WTC11 (cell line): ENCODE data around the gene CADM1. TPM values are rescaled to one million over a fixed set of nuclear protein-coding genes. Genes with fewer than 3 reads are reported as not detected.

ENCODE experiments used
- ATAC-seq: fragments of 200-7000 bp; cut with Tn5 transposase; 2 replicates; pipeline ENCODE4 v1.10.0; 2021; ENCODE audit warnings: mild to moderate bottlenecking, moderate library complexity
- CTCF ChIA-PET: fragments of 300-600 bp; sonication (Branson Sonifier 250); formaldehyde crosslinking; loops from one replicate; lab custom pipeline; 2021; ENCODE audit warnings: antibody characterized with exemption; lab: Charles Lee
- POLR2A ChIA-PET: fragments of 350-600 bp; sonication (Branson Sonifier 250); formaldehyde crosslinking; loops from one replicate; lab custom pipeline; 2021; ENCODE audit warnings: antibody characterized with exemption; lab: Charles Lee
- DNase-seq: peaks from one replicate; pipeline ENCODE4 v3.0.0; 2021; ENCODE audit warnings: low spot score
- H3K27ac Mint-ChIP-seq: 2 replicates; pipeline ENCODE4 v1.8.0; 2021; ENCODE audit warnings: mixed read lengths
- H3K27me3 Mint-ChIP-seq: 2 replicates; pipeline ENCODE4 v1.8.0; 2021; ENCODE audit warnings: low read depth, mild to moderate bottlenecking, moderate library complexity, mixed read lengths
- H3K36me3 Mint-ChIP-seq: 2 replicates; pipeline ENCODE4 v1.8.0; 2021; ENCODE audit warnings: mixed read lengths
- H3K4me1 Mint-ChIP-seq: 2 replicates; pipeline ENCODE4 v1.8.0; 2022; ENCODE audit warnings: mixed read lengths
- H3K4me3 Mint-ChIP-seq: 2 replicates; pipeline ENCODE4 v1.8.0; 2021; ENCODE audit warnings: mild to moderate bottlenecking, moderate library complexity, mixed read lengths
- H3K9me3 Mint-ChIP-seq: 2 replicates; pipeline ENCODE4 v1.8.0; 2021; ENCODE audit warnings: mixed read lengths
- ATF1 ChIP-seq: sonication (generic); formaldehyde crosslinking; IDR thresholded peaks from 2 replicates; pipeline ENCODE4 v1.8.1; 2023; ENCODE audit warnings: mild to moderate bottlenecking, moderate library complexity, missing genetic modification reagents
- CREM ChIP-seq: sonication (generic); formaldehyde crosslinking; IDR thresholded peaks from 2 replicates; pipeline ENCODE4 v1.8.1; 2022; ENCODE audit warnings: mild to moderate bottlenecking, missing genetic modification reagents, moderate library complexity
- ETV6 ChIP-seq: sonication (generic); formaldehyde crosslinking; IDR thresholded peaks from 2 replicates; pipeline ENCODE4 v1.8.1; 2022; ENCODE audit warnings: mild to moderate bottlenecking, missing genetic modification reagents
- GABPB1 ChIP-seq: sonication (generic); formaldehyde crosslinking; IDR thresholded peaks from 2 replicates; pipeline ENCODE4 v1.8.1; 2023; ENCODE audit warnings: mild to moderate bottlenecking, missing genetic modification reagents
- NFATC4 ChIP-seq: fragments of 250-450 bp; sonication (Bioruptor Pico); IDR thresholded peaks from 2 replicates; pipeline ENCODE4 v1.9.0; 2021; ENCODE audit warnings: mild to moderate bottlenecking
- TCF7 ChIP-seq: sonication (generic); formaldehyde crosslinking; IDR thresholded peaks from 2 replicates; pipeline ENCODE4 v1.8.0; 2022; ENCODE audit warnings: mild to moderate bottlenecking, low read depth, missing genetic modification reagents, moderate library complexity
- TEAD1 ChIP-seq: sonication (generic); formaldehyde crosslinking; IDR thresholded peaks from 2 replicates; pipeline ENCODE4 v1.8.0; 2022; ENCODE audit warnings: mild to moderate bottlenecking, missing genetic modification reagents
- TP53 ChIP-seq: sonication (generic); formaldehyde crosslinking; IDR thresholded peaks from 2 replicates; pipeline ENCODE4 v1.8.1; 2023; ENCODE audit warnings: mild to moderate bottlenecking, missing genetic modification reagents
- ZNF121 ChIP-seq: sonication (generic); formaldehyde crosslinking; IDR thresholded peaks from 2 replicates; pipeline ENCODE4 v1.8.0; 2023; ENCODE audit warnings: missing genetic modification reagents
- ZNF263 ChIP-seq: sonication (generic); formaldehyde crosslinking; IDR thresholded peaks from 2 replicates; pipeline ENCODE4 v1.8.1; 2022; ENCODE audit warnings: low read depth, mild to moderate bottlenecking, moderate library complexity, missing genetic modification reagents
- ZNF396 ChIP-seq: fragments of 250-450 bp; sonication (Bioruptor Pico); IDR thresholded peaks from 2 replicates; pipeline ENCODE4 v1.8.0; 2021; ENCODE audit warnings: mild to moderate bottlenecking, moderate library complexity, borderline replicate concordance
- ZNF671 ChIP-seq: fragments of 250-450 bp; sonication (Bioruptor Pico); IDR thresholded peaks from 2 replicates; pipeline ENCODE4 v1.8.0; 2021; ENCODE audit warnings: mild to moderate bottlenecking
- total RNA-seq: library from RNA; stranded (reverse); gene quantifications from 3 replicates; pipeline ENCODE4 v1.2.3, GENCODE V29; 2021
- TF ChIP-seq, protein P1 (sequence below): sonication (generic); formaldehyde crosslinking; IDR thresholded peaks from 2 replicates; pipeline ENCODE4 v1.8.1; 2022; ENCODE audit warnings: missing genetic modification reagents, borderline replicate concordance
- TF ChIP-seq, protein P2 (sequence below): sonication (generic); formaldehyde crosslinking; conservative IDR thresholded peaks from 2 replicates; pipeline ENCODE4 v1.8.1; 2022; ENCODE audit warnings: mild to moderate bottlenecking, missing genetic modification reagents
- TF ChIP-seq, protein P3 (sequence below): sonication (generic); formaldehyde crosslinking; IDR thresholded peaks from 2 replicates; pipeline ENCODE4 v1.8.0; 2022; ENCODE audit warnings: missing genetic modification reagents
- TF ChIP-seq, protein P4 (sequence below): sonication (generic); formaldehyde crosslinking; IDR thresholded peaks from 2 replicates; pipeline ENCODE4 v1.8.1; 2023; ENCODE audit warnings: mild to moderate bottlenecking, missing genetic modification reagents, moderate library complexity
- TF ChIP-seq, protein P5 (sequence below): sonication (generic); formaldehyde crosslinking; IDR thresholded peaks from 2 replicates; pipeline ENCODE4 v1.8.0; 2023; ENCODE audit warnings: missing genetic modification reagents, mild to moderate bottlenecking, borderline replicate concordance
- TF ChIP-seq, protein P6 (sequence below): sonication (generic); formaldehyde crosslinking; IDR thresholded peaks from 2 replicates; pipeline ENCODE4 v1.8.1; 2023; ENCODE audit warnings: mild to moderate bottlenecking, missing genetic modification reagents
- TF ChIP-seq, protein P7 (sequence below): sonication (generic); formaldehyde crosslinking; IDR thresholded peaks from 2 replicates; pipeline ENCODE4 v1.8.0; 2022; ENCODE audit warnings: mild to moderate bottlenecking, missing genetic modification reagents
- TF ChIP-seq, protein P8 (sequence below): sonication (generic); formaldehyde crosslinking; IDR thresholded peaks from 2 replicates; pipeline ENCODE4 v1.8.0; 2022; ENCODE audit warnings: mild to moderate bottlenecking, missing genetic modification reagents

CADM1 gene
- total RNA-seq, 1 experiment from 2014 or later: 26.8 TPM

DNA sequence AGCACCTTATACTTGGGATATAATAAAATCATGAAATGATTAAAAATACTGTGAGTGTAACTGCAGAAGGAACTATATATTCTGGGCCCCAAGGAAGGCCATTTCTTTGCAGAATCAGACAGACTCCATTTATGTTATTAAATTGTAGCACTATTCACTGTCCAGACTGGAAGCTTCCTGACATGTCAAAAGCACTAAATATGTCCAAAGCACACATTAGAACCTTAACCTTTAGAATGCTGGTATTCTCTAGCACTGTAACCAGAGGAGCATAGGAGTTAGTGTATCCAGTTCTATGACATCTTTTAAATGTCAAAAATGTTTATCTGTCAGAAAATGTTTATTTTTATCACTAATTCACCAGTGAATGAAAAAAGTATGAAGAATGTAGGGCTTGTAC lies 246.9 kb downstream of the CADM1 start (continued):
- TF ChIP-seq ETV6 (no peak), CREM (CRISPR knock-in tag) (no peak), ZNF671 (CRISPR knock-in tag) (no peak), TCF7 (CRISPR knock-in tag) (no peak)
- TF ChIP-seq, protein P1, sequence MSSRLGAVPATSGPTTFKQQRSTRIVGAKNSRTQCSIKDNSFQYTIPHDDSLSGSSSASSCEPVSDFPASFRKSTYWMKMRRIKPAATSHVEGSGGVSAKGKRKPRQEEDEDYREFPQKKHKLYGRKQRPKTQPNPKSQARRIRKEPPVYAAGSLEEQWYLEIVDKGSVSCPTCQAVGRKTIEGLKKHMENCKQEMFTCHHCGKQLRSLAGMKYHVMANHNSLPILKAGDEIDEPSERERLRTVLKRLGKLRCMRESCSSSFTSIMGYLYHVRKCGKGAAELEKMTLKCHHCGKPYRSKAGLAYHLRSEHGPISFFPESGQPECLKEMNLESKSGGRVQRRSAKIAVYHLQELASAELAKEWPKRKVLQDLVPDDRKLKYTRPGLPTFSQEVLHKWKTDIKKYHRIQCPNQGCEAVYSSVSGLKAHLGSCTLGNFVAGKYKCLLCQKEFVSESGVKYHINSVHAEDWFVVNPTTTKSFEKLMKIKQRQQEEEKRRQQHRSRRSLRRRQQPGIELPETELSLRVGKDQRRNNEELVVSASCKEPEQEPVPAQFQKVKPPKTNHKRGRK: no peak

DNA sequence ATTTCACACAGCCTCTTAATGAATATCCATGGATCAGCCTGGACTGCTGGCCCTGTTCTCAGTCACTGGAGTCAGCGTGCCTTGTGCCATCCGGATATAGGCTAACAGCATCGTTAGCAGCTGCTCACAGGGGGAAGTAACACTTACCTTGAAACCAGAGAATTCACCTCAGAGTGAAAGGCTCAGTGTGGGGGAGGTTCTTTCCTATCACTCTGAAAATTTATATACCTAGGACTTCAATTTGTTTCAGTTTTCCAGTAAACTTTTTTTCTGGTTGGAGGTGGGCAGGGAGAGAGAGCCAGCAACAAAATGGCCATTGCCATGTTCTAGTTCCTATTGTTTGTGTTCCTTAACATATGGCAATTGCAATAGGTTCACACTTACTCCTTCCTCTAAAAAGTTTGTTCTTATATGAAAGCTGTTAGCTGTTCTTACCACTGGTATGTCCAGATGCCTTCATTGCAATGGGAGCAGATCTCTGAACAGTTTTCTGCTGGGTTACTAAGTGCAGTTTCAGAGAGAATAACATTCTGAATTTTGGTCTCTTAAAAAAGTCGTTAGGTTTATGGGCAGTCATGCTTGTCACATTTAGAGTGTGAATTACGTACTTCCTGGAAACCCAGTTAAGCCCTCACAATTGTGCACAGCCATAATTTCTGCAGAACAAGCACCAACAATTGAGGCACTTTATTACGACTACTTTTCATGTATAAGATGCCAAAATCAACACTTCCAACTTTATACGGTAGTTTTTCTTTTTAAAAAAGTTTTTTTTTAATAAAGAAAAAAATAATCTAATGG lies 247.6 kb downstream of the CADM1 start:
- Mint-ChIP-seq H3K4me1 (peaks cover 54% of the 10 kb centered on the region), H3K27ac (peak overlapping the region; percentile 72), H3K27me3 (peaks cover 3% of the 10 kb centered on the region; the same call in 1 of the 2 replicates), H3K9me3 (peaks cover 3% of the 10 kb centered on the region), H3K36me3 (no peaks in the 10 kb centered on the region), H3K4me3 (no peak overlapping the region)
- ChIA-PET POLR2A (interaction anchor here (1.1 kb wide), 1 partner anchor 37 kb away, joined by 3 read pairs; no protein-coding TSS in a partner anchor), CTCF (no interaction called here)
- ATAC-seq: peak; percentile 89
- DNase-seq: peak; percentile 22
- TF ChIP-seq ATF1 (CRISPR knock-in tag): no peak
- TF ChIP-seq GABPB1 (CRISPR knock-in tag): no peak
- TF ChIP-seq, protein P2, sequence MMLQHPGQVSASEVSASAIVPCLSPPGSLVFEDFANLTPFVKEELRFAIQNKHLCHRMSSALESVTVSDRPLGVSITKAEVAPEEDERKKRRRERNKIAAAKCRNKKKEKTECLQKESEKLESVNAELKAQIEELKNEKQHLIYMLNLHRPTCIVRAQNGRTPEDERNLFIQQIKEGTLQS (CRISPR knock-in tag): no peak
- TF ChIP-seq, protein P3, sequence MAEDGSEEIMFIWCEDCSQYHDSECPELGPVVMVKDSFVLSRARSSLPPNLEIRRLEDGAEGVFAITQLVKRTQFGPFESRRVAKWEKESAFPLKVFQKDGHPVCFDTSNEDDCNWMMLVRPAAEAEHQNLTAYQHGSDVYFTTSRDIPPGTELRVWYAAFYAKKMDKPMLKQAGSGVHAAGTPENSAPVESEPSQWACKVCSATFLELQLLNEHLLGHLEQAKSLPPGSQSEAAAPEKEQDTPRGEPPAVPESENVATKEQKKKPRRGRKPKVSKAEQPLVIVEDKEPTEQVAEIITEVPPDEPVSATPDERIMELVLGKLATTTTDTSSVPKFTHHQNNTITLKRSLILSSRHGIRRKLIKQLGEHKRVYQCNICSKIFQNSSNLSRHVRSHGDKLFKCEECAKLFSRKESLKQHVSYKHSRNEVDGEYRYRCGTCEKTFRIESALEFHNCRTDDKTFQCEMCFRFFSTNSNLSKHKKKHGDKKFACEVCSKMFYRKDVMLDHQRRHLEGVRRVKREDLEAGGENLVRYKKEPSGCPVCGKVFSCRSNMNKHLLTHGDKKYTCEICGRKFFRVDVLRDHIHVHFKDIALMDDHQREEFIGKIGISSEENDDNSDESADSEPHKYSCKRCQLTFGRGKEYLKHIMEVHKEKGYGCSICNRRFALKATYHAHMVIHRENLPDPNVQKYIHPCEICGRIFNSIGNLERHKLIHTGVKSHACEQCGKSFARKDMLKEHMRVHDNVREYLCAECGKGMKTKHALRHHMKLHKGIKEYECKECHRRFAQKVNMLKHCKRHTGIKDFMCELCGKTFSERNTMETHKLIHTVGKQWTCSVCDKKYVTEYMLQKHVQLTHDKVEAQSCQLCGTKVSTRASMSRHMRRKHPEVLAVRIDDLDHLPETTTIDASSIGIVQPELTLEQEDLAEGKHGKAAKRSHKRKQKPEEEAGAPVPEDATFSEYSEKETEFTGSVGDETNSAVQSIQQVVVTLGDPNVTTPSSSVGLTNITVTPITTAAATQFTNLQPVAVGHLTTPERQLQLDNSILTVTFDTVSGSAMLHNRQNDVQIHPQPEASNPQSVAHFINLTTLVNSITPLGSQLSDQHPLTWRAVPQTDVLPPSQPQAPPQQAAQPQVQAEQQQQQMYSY (CRISPR knock-in tag): no peak
- TF ChIP-seq ZNF396 (CRISPR knock-in tag): no peak
- no peak for TF ChIP-seq ZNF121 (CRISPR knock-in tag)
- no peak for TF ChIP-seq ETV6
- TF ChIP-seq ZNF671 (CRISPR knock-in tag): no peak
- TF ChIP-seq, protein P4, sequence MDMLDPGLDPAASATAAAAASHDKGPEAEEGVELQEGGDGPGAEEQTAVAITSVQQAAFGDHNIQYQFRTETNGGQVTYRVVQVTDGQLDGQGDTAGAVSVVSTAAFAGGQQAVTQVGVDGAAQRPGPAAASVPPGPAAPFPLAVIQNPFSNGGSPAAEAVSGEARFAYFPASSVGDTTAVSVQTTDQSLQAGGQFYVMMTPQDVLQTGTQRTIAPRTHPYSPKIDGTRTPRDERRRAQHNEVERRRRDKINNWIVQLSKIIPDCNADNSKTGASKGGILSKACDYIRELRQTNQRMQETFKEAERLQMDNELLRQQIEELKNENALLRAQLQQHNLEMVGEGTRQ: no peak
- TF ChIP-seq, protein P5, sequence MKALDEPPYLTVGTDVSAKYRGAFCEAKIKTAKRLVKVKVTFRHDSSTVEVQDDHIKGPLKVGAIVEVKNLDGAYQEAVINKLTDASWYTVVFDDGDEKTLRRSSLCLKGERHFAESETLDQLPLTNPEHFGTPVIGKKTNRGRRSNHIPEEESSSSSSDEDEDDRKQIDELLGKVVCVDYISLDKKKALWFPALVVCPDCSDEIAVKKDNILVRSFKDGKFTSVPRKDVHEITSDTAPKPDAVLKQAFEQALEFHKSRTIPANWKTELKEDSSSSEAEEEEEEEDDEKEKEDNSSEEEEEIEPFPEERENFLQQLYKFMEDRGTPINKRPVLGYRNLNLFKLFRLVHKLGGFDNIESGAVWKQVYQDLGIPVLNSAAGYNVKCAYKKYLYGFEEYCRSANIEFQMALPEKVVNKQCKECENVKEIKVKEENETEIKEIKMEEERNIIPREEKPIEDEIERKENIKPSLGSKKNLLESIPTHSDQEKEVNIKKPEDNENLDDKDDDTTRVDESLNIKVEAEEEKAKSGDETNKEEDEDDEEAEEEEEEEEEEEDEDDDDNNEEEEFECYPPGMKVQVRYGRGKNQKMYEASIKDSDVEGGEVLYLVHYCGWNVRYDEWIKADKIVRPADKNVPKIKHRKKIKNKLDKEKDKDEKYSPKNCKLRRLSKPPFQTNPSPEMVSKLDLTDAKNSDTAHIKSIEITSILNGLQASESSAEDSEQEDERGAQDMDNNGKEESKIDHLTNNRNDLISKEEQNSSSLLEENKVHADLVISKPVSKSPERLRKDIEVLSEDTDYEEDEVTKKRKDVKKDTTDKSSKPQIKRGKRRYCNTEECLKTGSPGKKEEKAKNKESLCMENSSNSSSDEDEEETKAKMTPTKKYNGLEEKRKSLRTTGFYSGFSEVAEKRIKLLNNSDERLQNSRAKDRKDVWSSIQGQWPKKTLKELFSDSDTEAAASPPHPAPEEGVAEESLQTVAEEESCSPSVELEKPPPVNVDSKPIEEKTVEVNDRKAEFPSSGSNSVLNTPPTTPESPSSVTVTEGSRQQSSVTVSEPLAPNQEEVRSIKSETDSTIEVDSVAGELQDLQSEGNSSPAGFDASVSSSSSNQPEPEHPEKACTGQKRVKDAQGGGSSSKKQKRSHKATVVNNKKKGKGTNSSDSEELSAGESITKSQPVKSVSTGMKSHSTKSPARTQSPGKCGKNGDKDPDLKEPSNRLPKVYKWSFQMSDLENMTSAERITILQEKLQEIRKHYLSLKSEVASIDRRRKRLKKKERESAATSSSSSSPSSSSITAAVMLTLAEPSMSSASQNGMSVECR (CRISPR knock-in tag): no peak
- TF ChIP-seq, protein P6, sequence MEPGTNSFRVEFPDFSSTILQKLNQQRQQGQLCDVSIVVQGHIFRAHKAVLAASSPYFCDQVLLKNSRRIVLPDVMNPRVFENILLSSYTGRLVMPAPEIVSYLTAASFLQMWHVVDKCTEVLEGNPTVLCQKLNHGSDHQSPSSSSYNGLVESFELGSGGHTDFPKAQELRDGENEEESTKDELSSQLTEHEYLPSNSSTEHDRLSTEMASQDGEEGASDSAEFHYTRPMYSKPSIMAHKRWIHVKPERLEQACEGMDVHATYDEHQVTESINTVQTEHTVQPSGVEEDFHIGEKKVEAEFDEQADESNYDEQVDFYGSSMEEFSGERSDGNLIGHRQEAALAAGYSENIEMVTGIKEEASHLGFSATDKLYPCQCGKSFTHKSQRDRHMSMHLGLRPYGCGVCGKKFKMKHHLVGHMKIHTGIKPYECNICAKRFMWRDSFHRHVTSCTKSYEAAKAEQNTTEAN (CRISPR knock-in tag): no peak
- TF ChIP-seq TEAD1 (CRISPR knock-in tag): no peak
- TF ChIP-seq, protein P7, sequence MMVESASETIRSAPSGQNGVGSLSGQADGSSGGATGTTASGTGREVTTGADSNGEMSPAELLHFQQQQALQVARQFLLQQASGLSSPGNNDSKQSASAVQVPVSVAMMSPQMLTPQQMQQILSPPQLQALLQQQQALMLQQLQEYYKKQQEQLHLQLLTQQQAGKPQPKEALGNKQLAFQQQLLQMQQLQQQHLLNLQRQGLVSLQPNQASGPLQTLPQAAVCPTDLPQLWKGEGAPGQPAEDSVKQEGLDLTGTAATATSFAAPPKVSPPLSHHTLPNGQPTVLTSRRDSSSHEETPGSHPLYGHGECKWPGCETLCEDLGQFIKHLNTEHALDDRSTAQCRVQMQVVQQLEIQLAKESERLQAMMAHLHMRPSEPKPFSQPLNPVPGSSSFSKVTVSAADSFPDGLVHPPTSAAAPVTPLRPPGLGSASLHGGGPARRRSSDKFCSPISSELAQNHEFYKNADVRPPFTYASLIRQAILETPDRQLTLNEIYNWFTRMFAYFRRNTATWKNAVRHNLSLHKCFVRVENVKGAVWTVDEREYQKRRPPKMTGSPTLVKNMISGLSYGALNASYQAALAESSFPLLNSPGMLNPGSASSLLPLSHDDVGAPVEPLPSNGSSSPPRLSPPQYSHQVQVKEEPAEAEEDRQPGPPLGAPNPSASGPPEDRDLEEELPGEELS (CRISPR knock-in tag): no peak
- TF ChIP-seq TP53: no peak
- TF ChIP-seq, protein P8, sequence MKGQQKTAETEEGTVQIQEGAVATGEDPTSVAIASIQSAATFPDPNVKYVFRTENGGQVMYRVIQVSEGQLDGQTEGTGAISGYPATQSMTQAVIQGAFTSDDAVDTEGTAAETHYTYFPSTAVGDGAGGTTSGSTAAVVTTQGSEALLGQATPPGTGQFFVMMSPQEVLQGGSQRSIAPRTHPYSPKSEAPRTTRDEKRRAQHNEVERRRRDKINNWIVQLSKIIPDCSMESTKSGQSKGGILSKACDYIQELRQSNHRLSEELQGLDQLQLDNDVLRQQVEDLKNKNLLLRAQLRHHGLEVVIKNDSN (CRISPR knock-in tag): no peak
- TF ChIP-seq NFATC4 (CRISPR knock-in tag): no peak
- no peak for TF ChIP-seq ZNF263 (CRISPR knock-in tag)
